Eye (tissue), 1 donor: ENCODE results near the gene GREB1.
A peak's percentile ranks its signal among the peaks of the same experiment; 100 is the strongest.

ENCODE experiments used
- DNase-seq: peaks from one replicate; pipeline ENCODE4 v3.0.0-alpha.2; 2015

The GREB1 gene

GRCh38 chr2:11685906-11686470 lies 152.1 kb downstream of the GREB1 start:
- DNase-seq, result no peak

GRCh38 chr2:11687736-11688135 lies 153.9 kb downstream of the GREB1 start:
- no peak for DNase-seq

- DNase-seq, result peak; percentile 88
Measured at GRCh38 chr2:11688222-11689069, 154.6 kb downstream of the GREB1 start.

- no peak for DNase-seq
Measured at GRCh38 chr2:11691076-11691660, 157.3 kb downstream of the GREB1 start.
